RCC 7860 (cell line): Measurements from ENCODE around the gene TAF6.
"Not testable (repeated sequence)": the region's sequence is repeated elsewhere in the genome, so short reads cannot be mapped to it uniquely, and the experiment has no call there.

Experiments
- DNase-seq: peaks from one replicate; pipeline ENCODE4 v3.0.0-alpha.2; 2015; ENCODE audit warnings: low spot score
- FAIRE-seq: peaks from 2 replicates; lab custom pipeline; 2012; peaks lifted over from hg19 to GRCh38; lab: Jason Lieb, UNC

The TAF6 gene

DNA sequence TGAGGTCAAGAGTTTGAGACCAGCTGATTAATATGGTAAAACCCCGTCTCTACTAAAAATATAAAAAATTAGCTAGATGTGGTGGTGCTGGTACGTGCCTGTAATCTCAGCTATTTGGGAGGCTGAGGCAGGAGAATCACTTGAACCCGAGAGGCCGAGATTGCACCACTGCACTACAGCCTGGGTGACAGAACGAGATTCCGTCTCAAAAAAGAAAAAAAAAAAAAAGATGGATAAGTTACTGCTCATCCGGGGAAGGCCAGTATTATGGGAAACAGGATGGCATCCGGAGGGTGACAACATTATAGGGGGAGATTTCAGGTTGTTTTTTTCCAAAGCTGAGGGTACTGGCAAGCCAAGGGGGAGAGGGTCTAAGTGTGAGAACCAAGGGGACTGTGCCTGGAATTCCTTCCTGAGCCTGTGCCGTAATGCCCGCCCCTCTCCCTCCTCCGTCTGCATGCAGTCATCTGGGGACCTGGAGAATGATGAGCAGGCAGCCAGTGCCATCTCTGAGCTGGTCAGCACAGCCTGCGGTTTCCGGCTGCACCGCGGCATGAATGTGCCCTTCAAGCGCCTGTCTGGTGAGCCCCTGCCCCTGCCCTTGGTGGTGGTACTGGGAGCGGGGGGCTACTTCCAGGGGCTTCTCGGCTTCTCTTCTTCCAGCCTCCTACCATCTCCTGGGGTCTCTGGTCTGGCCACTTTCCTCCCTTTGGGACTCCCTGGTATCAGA is 33.9 kb upstream of the TAF6 start:
- FAIRE-seq (no peak), DNase-seq (no peak)

DNA sequence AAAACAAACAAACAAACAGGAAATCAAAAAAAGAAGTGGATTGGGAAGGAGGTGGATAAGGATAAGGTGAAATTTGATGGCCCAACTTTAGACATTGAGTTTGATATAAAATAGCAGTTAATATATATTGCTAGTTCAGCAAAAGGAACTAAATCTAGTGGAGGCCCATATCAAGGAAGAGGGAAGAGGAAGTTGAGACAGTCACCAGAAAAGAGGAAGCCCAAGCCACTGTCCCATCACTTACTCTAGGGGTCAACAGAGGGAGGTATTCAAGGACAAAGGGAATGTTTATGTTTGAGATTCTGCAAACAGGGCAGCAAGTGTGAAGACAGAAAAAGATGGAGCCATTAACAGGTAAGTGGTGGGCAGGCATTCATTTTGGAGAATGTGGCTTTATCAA is 33.2 kb upstream of the TAF6 start:
- FAIRE-seq = no peak
- DNase-seq = no peak

DNA sequence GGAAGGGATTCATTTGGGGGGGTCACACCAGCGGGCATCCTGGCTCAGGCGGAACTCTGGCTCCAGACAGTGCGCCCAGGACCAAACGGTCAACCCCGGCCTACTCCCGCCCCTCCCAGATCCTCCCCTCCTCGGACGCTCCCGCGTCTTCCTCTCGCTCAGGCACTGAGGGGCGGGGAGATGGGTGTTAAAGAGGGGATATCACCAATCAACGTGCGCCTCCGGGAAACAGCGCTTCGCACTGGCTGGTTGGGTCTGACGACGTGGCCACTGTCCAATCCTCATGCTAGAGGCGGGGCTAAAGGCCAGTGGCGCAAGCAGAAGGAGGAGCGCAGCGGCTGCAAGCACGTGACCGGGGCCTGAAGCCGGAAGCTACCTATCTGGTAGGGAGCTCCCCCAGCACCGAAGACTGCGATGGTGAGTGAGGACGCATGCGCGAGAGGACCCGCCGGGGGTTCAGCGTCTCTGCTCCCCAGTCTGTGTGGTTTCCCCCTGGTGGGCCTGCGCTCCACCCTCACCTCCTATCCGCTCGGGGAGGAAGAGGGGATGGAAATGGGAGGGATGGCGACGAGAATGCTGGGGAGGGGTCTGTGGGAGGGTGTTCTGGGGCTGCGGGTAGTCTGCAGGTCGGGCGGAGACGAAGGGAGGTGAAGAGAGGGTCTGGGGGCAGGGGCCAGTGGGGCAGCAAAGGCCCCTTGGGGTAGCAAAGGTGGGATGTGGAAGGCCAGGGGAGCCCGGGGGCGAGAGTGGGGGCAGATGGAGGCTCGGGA is 29.6 kb upstream of the TAF6 start, which contains the start of gene LAMTOR4:
Gene LAMTOR4, plus strand, starts transcription at position 360 of the 770 bp plus-strand sequence. Its CDS starts 55 bp downstream, at position 415.
- peak; percentile 100 for DNase-seq
- peak; percentile 93 for FAIRE-seq

- FAIRE-seq (no peak), DNase-seq (no peak)
These were observed 29.0 kb upstream of the TAF6 start for GRCh38 chr7:100148225-100148558.

DNA sequence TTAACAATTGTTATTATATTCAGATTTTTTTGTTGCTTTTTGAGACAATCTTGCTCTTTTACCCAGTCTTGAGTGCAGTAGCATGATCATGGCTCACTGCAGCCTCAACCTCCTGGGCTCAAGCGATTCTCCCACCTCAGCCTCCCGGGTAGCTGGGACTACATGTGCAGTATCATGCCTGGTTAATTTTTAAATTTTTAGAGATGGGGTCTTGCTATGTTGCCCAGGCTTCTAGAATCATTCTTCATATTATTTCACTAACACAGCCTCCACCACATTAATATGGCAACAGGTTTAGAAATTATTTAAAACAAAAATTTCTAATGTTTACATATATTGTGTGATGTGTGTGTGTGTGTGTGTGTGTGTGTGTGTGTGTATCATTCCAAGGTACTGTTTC is 28.1 kb upstream of the TAF6 start:
- no peak for FAIRE-seq

GRCh38 chr7:100146350-100146749 is 27.2 kb upstream of the TAF6 start:
- not testable (repeated sequence) for FAIRE-seq, DNase-seq

More for the DNA sequence above, 28.1 kb upstream of the TAF6 start:
- DNase-seq = no peak

DNA sequence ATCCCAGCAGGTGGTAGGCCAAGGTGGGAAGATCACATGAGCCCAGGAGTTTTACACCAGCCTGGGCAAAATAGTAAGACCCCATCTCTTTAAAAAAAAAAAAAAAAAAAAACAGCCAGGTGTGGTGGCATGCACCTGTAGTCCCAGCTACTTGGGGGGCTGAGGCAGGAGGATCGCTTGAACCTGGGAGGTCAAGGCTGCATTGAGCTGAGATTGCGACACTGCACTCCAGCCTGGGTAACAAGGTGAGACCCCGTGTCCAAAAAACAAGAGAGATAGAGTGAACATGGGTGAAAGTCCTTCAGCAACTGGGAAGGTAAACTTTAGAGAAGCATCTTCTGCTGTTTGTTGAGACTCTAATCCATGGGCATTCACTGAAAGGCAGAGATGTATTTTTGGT is 23.3 kb upstream of the TAF6 start:
- FAIRE-seq (no peak), DNase-seq (no peak)

DNA sequence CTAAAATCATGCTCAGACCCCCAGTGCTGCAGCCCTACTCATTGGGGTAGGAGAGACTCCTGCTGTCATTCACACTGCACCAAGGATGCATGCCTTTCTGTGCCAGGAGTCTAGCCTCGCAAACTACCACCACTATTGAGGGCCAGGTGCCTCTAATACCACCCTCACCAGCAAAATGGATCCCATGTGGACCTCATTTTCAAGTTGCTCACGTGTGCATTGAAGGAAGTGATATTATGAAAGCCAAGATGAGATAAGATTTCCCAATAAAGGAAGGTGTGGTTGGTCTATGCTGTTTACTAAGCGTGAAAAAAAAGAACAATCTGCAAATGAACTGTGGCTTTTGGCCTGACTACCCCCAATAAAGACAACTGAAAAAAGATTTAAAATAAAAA is 22.4 kb upstream of the TAF6 start:
- no peak for FAIRE-seq

DNA sequence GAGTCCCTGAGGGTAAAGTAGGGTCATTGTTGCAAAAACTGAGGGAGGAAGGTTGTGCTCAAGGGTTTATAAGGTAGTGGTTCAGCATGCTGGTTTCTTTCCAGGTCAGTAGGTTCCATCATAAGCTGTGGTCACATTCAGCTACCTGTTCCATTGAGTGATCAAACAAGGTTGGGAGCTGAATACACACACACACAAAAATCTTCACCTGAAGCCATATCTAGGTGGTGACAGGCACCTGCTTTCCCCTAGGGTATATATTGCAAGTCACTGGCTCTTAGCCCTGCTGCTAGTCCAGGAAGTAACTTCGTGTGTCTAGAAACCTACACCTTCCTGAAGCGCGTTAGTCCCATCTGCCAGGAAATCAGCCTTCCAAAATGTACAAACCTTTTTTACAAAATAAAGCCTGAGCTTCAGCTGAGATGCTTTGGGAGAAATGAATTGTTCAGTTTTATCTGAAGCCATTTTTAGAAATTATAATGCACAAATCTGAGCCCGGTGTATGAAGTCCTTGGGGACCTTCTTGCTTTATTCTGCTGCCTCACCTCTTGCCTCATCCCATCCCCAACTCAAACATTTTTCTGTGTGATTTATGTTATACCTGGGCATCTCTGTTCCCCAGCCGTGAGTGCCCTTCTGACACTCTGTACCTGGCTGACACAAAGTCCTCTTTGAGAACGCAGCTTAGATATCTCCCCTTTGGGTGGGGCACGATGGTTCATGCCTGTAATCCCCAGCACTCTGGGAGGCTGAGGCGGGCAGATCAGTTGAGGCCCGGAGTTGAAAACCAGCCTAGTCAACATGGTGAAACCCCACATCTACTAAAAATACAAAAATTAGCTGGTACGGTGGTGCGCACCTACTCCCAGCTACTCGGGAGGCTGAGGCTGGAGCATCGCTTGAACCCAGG is 18.9 kb upstream of the TAF6 start:
- FAIRE-seq = no peak
- DNase-seq = no peak

More for the DNA sequence above, 22.4 kb upstream of the TAF6 start:
- no peak for DNase-seq

DNA sequence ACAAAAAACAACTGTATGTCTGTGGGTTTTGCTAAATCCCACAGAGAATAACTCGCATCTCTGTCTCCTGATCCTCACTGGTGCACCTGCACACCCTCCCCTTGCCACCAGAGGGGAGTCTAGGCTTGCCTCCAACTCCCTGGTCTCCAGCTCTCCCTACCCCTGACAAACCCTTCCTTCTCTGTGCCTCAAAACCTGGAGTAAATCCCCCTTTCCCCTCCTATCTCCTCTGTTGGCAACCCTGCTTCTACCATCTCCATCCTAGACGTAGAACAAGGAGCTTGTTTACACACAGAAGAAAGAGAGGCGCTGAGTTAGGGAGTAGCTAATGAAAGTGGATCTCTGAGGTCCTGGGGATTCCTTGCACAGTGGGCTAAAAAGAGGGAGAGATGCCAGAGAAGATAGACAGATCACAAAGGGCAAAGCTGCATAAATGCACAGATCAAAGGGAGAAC is 13.6 kb upstream of the TAF6 start:
- DNase-seq = peak; percentile 55
- FAIRE-seq = no peak

DNA sequence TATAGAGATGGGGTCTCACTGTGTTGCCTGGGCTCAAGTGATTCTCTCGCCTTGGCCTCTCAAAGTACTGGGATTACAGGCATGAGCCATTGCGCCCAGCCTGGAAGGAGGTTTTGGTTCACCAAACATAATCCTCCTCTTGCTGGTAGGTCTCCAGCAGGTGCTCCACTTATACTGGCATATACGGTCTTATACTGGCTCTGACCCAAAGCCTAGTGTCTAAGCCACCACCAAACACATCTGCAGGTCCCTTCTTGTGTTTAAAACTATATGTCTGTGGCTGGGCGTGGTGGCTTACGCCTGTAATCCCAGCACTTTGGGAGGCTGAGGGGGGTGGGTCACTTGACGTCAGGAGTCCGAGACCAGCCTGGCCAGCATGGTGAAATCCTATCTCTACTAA is 13.0 kb upstream of the TAF6 start:
- DNase-seq (no peak), FAIRE-seq (no peak)

GRCh38 chr7:100130608-100131453 is 11.7 kb upstream of the TAF6 start:
- peak; percentile 26 for DNase-seq
- FAIRE-seq = peak; percentile 16

- FAIRE-seq, DNase-seq: not testable (repeated sequence)
These were observed 11.1 kb upstream of the TAF6 start for GRCh38 chr7:100130220-100130607.

- FAIRE-seq = no peak
- no peak for DNase-seq
These were observed 9.4 kb upstream of the TAF6 start for GRCh38 chr7:100128637-100128963.

DNA sequence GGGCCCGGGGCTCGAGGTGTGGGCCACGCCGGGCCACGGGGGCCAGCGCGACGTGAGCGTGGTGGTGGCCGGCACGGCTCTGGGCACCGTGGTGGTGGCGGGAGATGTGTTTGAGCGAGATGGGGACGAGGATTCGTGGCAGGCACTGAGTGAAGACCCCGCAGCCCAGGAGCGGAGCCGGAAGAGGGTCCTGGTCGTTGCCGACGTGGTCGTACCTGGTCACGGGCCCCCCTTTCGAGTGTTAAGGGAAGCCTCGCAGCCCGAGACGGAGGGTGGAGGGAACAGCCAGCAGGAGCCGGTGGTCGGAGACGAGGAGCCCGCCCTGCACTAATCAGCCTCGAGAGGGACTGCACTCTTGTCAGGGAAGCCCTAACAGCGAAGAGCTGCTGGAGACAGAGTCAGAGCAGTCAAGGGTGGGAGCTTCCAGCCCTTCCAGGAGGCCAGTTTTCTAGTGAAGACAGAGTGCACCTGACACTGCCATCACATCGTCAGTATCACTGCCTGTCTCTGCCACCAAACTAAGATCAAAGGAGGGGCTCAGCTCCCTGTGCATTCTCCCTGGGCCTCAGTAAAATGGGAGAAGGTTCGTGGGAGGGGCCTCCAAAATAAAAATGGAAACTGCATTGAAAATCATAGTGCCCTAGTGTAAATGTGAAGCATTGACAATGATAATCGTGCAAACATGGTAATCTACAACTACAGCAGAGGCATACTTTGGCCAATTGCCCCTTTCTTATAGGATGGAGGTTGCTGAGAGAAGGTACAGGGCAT is 8.9 kb upstream of the TAF6 start:
- no peak for DNase-seq
- no peak for FAIRE-seq

- peak; percentile 86 for DNase-seq
- no peak for FAIRE-seq
These were observed 8.0 kb upstream of the TAF6 start, which contains the start of gene MBLAC1 for GRCh38 chr7:100126931-100127865. Gene MBLAC1, plus strand, starts transcription at chr7:100126967. Its CDS starts 429 bp downstream, at chr7:100127396.

DNA sequence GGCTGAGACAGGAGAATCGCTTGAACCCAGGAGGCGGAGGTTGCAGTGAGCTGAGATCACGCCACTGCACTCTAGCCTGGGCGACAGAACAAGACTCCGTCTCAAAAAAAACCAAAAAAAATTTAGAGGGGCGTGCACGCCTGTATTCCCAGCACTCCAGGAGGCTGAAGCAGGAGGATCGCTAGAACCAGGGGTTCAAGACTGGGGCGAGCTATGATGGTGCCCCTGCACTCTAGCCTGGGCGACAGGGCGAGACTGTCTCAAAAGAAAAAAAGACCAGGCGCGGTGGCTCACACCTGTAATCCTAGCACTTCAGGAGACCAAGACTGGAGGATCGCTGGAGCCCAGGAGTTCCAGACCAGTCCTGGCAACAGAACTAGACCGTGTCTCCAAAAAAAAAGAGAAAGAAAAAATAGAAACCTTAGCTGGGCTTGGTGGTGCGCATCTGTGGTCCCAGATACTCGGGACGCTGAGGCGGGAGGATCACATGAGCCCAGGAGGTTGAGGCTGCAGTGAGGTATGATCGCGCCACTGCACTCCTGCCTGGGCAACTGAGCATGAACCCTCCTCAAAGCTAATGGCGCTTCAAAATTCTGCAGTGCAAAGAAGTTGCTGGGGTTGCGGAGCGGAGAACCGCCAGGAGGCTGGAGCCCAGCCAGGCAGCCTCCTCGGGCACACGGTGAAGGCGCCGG is 7.2 kb upstream of the TAF6 start:
- DNase-seq = no peak
- FAIRE-seq = no peak
